OCI-LY3 (cell line): ENCODE measurements around the gene CLTC.

ENCODE experiments used
- H2AFZ ChIP-seq: fragments of 200-600, 300-600 bp; shearing (Covaris generic); 2 replicates; pipeline ENCODE4 v1.6.0; 2014; ENCODE audit warnings: antibody characterized with exemption, low read depth, low read length
- H3K27ac ChIP-seq: fragments of 200-600, 300-600 bp; sonication (generic); 2 replicates; pipeline ENCODE4 v1.5.1; 2014; ENCODE audit warnings: mild to moderate bottlenecking, low read length, moderate library complexity, mixed read lengths
- H3K27me3 ChIP-seq: fragments of 200-600, 300-600 bp; sonication (generic); 2 replicates; pipeline ENCODE4 v1.6.1; 2014; ENCODE audit warnings: low read depth, low read length, mixed read lengths
- H3K36me3 ChIP-seq: fragments of 200-600, 300-600 bp; sonication (generic); replicated peaks from 2 replicates; pipeline ENCODE3; 2014; ENCODE audit warnings: low read depth, low read length, mixed read lengths
- H3K4me1 ChIP-seq: fragments of 300-600, 200-600 bp; sonication (generic); 2 replicates; pipeline ENCODE4 v1.6.1; 2014; ENCODE audit warnings: low read length, mixed read lengths
- H3K4me2 ChIP-seq: fragments of 200-600, 300-600 bp; sonication (generic); 2 replicates; pipeline ENCODE4 v1.6.1; 2014; ENCODE audit warnings: low read length, mixed read lengths
- H3K4me3 ChIP-seq: fragments of 300-600, 200-600 bp; sonication (generic); 2 replicates; pipeline ENCODE4 v1.5.1; 2014; ENCODE audit warnings: antibody characterized with exemption, mild to moderate bottlenecking, low read length, moderate library complexity
- H3K79me2 ChIP-seq: fragments of 300-600, 200-600 bp; shearing (Covaris generic); 2 replicates; pipeline ENCODE4 v1.6.1; 2014; ENCODE audit warnings: mild to moderate bottlenecking, low read length, mixed read lengths
- H3K9ac ChIP-seq: fragments of 300-600, 200-600 bp; shearing (Covaris generic); 2 replicates; pipeline ENCODE4 v1.6.0; 2014; ENCODE audit warnings: mild to moderate bottlenecking, low read length, moderate library complexity
- H3K9me3 ChIP-seq: fragments of 200-600, 300-600 bp; shearing (Covaris generic); 2 replicates; pipeline ENCODE4 v1.6.1; 2014; ENCODE audit warnings: low read length, mixed read lengths; ENCODE audit not compliant: insufficient read depth
- H4K20me1 ChIP-seq: fragments of 200-600, 300-600 bp; sonication (generic); 2 replicates; pipeline ENCODE4 v1.6.1; 2016; ENCODE audit warnings: low read length, mixed read lengths; ENCODE audit not compliant: insufficient read depth
- EZH2phosphoT487 ChIP-seq: fragments of 200-600 bp; shearing (Covaris generic); IDR thresholded peaks from 2 replicates; pipeline ENCODE4 v1.6.1; 2018; ENCODE audit warnings: antibody characterized with exemption, mixed run types, low read depth
- TF ChIP-seq, protein P1 (sequence below): fragments of 200-600, 300-600 bp; sonication (generic); IDR thresholded peaks from 2 replicates; pipeline ENCODE4 v1.5.1; 2014; ENCODE audit warnings: antibody characterized with exemption, low read length, low read depth

The CLTC gene

DNA sequence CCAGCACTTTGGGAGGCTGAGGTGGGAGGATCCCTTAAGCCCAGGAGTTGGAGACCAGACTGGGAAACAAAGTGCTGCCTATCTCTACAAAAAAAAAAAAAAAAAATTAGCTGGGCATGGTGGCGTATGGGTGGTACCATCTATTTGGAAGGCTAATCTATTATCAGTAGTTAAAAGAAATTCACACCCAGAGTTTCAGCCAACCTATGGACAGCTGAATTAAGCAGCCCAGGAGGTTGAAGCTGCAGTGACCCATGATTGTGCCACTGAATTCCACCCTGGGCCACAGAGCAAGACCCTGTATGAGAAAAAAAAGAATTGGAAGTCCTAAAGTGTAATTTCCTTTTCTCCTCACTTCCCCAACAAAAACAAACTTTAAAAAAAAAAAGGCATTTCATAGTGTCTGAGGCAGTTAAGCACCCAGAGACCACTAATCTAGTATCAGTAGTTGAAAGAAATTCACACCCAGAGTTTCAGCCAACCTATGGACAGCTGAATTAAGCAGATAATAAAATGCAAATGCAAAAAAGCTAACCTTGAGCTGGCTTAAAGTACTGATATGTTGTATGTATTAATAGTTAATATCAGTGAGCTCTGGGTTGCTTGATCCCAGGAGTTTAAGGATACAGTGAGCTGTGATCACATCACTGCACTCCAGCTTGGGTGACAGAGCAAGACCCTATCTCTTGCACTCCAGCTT, 18.1 kb downstream of the CLTC start:
- H3K36me3 ChIP-seq: no peaks in the 10 kb centered on the region
- no peak overlapping the region for H3K27ac ChIP-seq
- H3K27me3 ChIP-seq: no peaks in the 10 kb centered on the region
- H3K79me2 ChIP-seq: peaks cover 91% of the 10 kb centered on the region
- no peaks in the 10 kb centered on the region for H3K9me3 ChIP-seq
- no peak overlapping the region for H2AFZ ChIP-seq
- no peak overlapping the region for H3K9ac ChIP-seq
- peaks cover 88% of the 10 kb centered on the region for H4K20me1 ChIP-seq
- H3K4me2 ChIP-seq: no peak overlapping the region
- H3K4me3 ChIP-seq: no peak overlapping the region
- H3K4me1 ChIP-seq: peaks cover 30% of the 10 kb centered on the region
- no peak for TF ChIP-seq EZH2phosphoT487

DNA sequence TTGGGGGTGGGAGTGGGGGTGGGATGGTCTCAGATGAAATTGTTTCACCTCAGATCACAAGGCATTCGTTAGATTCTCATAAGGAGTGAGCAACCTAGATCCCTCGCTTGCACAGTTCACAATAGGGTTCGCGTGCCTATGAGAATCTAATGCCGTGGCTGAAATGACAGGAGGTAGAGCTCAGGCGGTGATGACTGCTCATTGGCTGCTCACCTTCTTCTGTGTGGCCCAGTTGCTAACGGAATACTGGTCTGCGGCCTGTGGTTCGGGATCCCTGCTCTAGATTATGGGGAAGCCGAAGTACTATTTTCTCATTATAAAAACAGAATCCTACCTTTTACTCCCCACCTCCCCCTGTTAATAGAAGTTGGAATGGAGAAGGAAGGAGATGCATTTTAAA, 18.9 kb downstream of the CLTC start:
- no peak overlapping the region for H3K4me2 ChIP-seq
- H3K36me3 ChIP-seq: peaks cover 2% of the 10 kb centered on the region
- peaks cover 91% of the 10 kb centered on the region for H3K79me2 ChIP-seq
- H3K27me3 ChIP-seq: no peaks in the 10 kb centered on the region
- H3K27ac ChIP-seq: no peak overlapping the region
- peaks cover 35% of the 10 kb centered on the region for H3K4me1 ChIP-seq
- H3K9me3 ChIP-seq: no peaks in the 10 kb centered on the region
- no peak overlapping the region for H3K4me3 ChIP-seq
- TF ChIP-seq, protein P1, sequence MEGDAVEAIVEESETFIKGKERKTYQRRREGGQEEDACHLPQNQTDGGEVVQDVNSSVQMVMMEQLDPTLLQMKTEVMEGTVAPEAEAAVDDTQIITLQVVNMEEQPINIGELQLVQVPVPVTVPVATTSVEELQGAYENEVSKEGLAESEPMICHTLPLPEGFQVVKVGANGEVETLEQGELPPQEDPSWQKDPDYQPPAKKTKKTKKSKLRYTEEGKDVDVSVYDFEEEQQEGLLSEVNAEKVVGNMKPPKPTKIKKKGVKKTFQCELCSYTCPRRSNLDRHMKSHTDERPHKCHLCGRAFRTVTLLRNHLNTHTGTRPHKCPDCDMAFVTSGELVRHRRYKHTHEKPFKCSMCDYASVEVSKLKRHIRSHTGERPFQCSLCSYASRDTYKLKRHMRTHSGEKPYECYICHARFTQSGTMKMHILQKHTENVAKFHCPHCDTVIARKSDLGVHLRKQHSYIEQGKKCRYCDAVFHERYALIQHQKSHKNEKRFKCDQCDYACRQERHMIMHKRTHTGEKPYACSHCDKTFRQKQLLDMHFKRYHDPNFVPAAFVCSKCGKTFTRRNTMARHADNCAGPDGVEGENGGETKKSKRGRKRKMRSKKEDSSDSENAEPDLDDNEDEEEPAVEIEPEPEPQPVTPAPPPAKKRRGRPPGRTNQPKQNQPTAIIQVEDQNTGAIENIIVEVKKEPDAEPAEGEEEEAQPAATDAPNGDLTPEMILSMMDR: no peak
- no peak for TF ChIP-seq EZH2phosphoT487
- no peak overlapping the region for H2AFZ ChIP-seq
- no peak overlapping the region for H3K9ac ChIP-seq
- H4K20me1 ChIP-seq: peaks cover 89% of the 10 kb centered on the region

DNA sequence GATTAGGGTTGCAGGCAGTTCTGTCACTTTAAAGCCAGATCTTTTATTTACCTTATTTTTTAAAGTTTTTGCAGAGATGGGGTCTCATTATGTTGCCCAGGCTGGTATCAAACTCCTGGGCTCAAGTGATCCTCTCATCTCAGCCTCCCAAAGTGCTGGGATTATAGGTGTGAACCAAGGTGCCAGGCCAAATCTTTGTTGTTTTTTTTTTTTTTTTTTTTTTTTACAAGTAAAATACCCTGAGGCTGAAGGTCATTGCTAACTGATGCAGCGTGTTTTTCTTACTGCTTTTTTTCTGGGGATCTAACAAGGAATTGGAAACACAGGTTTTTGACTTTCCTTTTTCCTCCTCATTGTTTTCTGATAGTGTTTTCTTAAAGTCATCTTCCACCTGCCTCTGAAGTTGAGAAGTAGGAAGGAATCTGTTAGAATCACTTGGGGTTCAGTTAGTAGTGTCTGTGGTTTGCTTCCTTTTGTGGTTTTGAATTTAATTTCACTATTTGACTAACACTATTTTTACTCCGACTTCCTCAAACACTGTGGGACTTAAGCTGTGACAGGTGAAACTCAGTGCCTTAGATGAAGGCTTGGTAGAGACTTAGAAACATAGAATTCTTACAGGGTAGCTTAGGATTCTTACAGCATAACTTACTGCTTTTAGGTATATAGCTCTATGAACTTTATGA, 22.2 kb downstream of the CLTC start:
- Histone ChIP-seq H4K20me1 (peaks cover 88% of the 10 kb centered on the region), H3K4me2 (peak overlapping the region; percentile 79), H3K79me2 (peaks cover 85% of the 10 kb centered on the region), H3K4me1 (peaks cover 23% of the 10 kb centered on the region), H3K36me3 (peaks cover 26% of the 10 kb centered on the region), H2AFZ (no peak overlapping the region), H3K27me3 (no peaks in the 10 kb centered on the region), H3K9ac (no peak overlapping the region), H3K4me3 (peak overlapping the region; percentile 48), H3K9me3 (no peaks in the 10 kb centered on the region), H3K27ac (peak overlapping the region; percentile 48)
- TF ChIP-seq, protein P1: no peak
- no peak for TF ChIP-seq EZH2phosphoT487

DNA sequence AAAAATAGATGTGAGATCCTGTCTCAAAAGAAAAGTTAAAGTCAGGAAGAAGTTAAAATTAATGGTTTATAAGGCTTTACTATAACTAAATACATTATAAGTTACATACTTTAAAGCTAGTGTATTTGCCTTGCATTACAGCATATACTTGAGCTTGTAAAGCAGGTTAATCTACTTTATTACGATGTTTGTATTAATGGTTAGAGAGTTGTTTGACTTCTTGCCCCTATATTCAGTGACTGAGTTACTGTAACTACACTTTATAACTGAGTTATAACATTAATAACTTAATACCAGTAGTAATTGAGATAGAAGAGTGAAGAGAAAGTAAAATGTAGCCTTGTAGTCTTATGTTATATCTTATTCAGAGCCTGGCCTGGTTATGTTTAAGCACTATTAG, 22.9 kb downstream of the CLTC start:
- H3K27ac ChIP-seq: 0 out of 2 replicates have a peak overlapping the region, but pooled peaks have one; percentile 24
- TF ChIP-seq, protein P1: no peak
- no peak for TF ChIP-seq EZH2phosphoT487
- no peaks in the 10 kb centered on the region for H3K9me3 ChIP-seq
- peaks cover 94% of the 10 kb centered on the region for H4K20me1 ChIP-seq
- peaks cover 23% of the 10 kb centered on the region for H3K4me1 ChIP-seq
- peaks cover 90% of the 10 kb centered on the region for H3K79me2 ChIP-seq
- peak overlapping the region; percentile 79 for H3K4me2 ChIP-seq
- no peaks in the 10 kb centered on the region for H3K27me3 ChIP-seq
- no peak overlapping the region for H2AFZ ChIP-seq
- H3K4me3 ChIP-seq: peak overlapping the region; percentile 48
- no peak overlapping the region for H3K9ac ChIP-seq
- H3K36me3 ChIP-seq: peaks cover 32% of the 10 kb centered on the region
